HG03521 (cell line): ENCODE data around the gene GJD3.

Experiments
- ATAC-seq: cut with Tn5 transposase; IDR thresholded peaks from one replicate; pipeline ENCODE4 v1.9.1; 2021; ENCODE audit warnings: mild to moderate bottlenecking, moderate library complexity; ENCODE audit not compliant: unreplicated experiment

GJD3 gene

DNA sequence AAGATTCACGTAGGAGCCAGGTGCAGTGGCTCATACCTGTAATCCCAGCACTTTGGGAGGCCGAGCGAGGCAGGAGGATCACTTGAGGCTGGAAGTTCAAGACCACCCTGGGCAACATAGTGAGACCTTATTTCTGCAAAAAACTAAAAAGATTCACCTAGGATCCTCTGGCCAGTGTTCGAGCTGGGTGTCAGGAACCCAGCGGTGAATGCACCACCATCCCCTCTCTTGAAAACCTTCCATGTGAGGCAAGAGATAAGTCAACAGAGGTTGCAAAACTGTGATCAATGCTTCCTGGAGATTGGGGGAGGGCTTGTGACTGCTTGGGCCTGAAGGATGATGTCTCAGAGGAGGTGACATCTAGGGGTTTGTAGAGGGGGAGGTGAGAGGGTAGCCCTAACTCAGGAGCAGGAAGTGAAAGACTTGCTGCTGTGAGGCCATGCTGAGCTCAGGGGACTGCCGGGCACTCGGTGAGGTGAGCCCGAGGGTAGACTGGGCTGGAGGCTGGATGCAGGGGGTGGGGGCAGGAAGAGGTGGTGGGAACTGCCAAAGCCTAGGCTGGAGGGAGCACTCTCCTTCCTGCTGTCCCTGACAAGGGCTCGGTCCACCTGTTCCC lies 11.7 kb downstream of the GJD3 start:
- ATAC-seq = no peak

DNA sequence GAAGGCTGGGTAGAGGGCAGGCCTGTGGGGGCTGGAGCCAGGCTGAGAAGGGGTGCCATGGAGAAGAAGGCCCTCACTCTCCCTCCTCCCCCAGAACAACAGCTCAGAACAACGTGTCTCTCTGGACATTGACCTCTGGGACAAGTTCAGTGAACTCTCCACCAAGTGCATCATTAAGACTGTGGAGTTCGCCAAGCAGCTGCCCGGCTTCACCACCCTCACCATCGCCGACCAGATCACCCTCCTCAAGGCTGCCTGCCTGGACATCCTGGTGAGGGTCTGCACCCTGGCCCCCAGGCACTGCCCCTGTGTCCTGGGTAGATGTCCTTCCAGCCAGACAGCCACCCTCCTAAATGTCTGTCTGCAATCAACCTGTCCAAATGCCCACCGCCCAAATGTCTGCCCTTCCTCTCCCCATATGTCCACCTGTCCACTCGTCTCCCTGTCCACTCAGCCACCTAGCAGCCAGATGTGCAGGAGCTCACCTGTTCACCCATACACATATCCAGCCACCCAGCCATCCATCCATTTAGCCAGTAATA lies 12.2 kb downstream of the GJD3 start:
- no peak for ATAC-seq

DNA sequence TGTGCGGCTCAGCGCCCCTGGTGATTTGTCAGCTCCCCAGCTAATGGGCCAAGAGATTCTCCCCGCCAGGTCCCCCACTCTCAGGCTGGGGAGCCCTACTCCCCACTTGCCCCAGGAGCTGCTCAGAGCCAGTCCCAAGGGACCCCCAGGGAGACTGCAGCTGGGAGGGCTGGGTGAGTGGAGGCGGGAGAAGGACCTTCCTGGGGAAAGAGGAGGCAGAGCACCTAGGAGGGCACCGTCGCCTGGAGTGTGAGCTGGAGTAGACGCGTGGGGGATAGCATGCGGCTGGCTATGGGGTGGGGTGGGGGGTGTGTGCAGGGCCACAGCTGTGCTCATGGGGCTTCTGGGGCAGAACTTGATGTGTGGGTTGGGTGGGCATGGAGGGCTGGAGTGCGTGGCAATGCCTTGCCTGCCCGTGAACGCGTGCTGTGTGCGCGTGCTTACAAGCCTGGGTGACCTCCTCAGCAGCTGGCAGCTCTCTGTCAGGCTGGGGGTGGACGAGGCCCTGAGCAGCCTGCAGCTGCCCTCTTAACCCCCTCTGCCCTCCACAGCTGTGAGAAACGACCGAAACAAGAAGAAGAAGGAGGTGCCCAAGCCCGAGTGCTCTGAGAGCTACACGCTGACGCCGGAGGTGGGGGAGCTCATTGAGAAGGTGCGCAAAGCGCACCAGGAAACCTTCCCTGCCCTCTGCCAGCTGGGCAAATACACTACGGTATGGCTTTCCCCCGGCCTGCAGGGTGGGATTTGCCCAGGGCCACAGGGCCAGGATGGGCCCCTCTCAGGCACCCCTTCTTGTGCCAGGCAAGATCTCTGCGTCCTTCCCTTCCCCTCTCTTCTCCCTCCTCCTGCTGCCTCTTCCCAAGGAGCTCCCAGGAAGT lies 12.9 kb downstream of the GJD3 start:
- no peak for ATAC-seq

DNA sequence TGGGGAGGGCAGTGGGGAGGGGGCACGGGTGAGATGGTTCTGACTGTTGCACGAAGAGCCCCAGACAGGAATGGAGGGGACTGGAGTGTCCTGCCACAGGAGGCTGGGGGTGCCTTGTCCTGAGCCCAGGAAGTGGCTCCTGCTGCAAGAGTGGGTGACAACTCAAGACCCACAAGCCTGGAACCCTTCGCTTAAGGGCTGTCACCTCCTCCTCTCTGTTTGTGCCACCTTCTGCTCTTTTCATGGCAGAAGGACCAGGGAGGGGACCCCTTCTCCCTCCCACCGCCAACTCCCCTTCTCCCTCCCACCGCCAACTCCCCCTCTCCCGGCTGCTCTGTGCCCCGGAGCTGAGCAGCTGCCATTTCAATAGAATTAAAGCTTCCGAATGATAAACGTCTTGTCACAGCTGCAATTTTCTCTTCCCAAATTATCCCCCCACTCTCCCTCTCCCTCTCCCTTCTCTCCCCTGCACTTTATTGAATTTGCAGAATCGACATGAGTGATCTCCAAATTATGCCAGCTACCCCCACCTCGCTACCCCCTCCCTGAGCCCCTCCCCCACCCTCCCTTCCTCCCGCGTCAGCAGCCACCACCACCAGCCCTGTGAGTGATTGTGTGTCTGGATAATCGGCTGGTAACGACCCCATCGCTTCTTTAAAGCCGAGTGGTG lies 13.7 kb downstream of the GJD3 start:
- ATAC-seq = no peak

DNA sequence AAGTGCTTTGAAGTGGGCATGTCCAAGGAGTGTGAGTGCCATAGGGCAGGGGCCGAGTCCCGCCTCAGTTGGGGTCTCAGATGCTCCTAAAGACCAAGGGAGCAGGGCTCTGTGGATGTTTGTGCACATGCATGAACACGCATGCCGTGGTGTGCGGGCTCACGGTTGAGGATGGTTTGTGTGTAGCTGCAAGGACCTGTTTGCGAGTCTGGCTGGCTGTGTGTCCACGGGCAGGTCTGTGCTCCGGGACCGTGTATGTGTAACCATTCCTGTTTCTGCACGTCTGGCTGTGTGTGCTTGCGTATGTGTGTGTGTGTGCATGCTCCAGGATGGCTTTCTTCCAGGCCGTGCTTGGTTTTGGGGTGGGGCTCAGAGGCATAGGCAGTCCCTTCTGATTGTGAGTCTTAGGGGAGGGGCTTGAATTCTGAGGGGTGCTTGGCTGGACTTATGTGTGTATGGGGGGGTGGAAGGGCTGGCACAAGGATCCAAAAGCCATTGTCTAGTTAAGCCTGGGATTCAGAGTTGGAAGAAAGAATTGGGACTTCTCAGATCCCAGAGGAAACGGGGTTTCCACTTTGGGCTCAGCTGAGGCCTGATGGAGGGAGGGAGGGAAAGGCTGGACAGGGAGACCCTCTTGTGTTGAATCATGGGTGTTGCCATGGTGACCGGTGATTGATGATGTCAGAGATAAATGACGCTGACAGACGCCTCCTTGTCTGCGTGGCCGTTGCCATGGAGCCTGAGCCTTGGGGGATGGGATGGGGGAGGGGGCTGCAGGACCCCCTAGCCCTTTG lies 14.4 kb downstream of the GJD3 start:
- ATAC-seq = no peak

DNA sequence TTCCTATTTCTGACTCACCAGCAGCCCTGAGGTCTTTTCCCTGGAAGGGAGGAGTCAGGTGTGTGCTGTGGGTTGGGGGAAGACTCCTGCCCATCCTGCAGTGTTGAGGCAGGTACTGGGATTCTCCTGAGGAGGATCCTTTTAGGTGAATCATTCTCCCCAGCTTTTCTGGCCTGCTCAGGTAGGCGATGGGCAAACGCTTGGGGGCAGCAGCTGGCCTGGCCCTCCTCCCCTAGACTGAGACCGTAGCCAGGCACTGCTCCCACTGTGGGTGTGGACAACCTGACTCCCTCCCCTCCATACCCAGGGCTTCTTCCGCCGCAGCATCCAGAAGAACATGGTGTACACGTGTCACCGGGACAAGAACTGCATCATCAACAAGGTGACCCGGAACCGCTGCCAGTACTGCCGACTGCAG lies 15.1 kb downstream of the GJD3 start:
- ATAC-seq = no peak

DNA sequence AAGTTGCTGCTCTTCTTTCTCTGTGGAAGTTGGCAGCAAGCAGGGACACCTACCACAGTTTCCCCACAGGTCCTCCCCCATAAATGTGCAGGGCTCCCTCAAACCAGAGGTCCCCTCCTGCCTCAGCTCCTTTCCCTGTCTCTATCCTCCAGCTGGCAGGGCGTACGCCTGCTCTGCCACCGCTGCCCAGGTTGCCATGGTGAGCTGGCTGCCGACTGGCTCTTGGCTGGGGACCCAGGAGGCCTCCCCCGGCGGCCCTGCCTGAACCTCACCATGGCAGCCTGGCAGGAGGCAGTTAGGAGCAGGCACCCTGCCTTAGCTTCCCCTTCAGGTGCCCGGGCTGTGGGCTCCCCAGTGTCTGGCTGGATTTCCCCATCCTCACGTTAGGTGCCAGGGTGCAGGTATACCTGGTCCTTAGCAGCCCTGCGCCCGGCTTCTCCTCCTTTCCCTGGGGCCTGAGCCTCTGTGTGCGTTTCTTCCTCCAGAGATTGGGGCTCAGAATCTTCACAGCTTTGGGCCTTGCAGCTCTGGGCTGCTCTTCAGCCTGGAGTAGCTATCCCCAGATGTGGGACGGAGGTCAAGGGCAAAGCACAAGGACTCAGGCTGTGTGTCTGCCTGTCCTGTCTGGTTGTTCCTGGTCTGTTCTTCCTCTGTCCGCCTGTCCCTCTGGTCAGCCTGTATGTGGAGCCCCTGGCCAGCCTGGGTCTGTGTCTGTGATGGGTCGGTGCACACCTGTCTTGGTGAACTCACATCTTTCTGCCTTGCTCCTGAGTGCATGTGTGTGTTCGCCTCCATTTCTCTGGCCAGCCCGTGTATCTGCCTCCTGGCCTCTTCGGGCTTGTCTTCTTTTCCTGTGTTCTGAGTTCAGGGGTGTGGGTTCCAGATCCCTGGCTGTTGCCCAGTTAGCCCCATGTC lies 15.7 kb downstream of the GJD3 start:
- no peak for ATAC-seq

DNA sequence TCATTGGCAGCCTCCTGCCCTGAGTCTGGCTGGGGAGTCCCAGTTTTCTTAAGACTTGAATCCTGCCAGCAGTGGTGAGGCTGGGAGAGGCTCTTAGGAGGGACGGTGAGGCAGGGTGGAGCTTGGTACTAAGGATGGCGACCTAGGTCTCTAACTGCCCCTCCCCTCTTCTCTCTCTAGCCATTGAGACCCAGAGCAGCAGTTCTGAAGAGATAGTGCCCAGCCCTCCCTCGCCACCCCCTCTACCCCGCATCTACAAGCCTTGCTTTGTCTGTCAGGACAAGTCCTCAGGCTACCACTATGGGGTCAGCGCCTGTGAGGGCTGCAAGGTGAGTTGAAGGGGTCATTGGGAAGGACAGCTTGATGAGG lies 16.4 kb downstream of the GJD3 start:
- ATAC-seq = no peak

DNA sequence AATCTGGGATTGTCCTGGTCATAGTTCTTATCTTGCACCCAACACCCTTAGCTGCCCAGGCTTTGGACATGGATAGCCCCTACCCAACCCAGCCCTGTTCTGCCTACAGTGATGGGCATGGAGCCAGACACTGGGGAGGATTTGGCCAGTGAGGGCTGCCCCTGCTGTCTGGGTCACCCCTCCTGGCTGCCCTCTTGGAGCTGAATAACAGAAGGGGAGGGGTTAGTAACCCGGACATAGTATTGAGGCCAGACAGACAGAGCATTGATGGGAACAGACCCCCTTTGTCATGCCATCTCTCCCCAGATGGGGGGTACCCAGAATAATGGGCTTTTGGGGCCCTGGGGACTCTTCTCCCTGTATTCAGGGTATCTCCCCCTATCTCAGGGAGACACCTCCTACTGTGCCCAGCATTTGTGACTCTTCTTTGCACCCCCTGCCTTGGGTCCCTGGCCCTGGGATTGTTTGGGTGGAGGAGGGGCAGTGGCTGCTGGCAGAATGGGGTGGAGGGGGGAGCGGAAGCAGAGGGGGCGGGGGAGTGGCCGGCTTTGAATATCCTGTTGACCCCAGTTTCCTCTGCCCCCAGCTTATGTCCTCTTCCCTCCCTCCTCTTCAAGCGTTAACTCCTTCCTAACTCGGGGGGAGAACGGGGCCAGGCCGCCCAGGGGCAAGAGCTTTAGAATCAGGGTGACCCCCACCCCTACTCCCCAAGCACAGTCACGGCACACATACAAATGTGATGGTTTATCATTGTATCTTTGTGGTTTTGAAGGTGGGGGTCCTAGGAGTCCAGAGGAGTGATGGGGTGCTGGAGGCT lies 17.0 kb downstream of the GJD3 start:
- no peak for ATAC-seq

DNA sequence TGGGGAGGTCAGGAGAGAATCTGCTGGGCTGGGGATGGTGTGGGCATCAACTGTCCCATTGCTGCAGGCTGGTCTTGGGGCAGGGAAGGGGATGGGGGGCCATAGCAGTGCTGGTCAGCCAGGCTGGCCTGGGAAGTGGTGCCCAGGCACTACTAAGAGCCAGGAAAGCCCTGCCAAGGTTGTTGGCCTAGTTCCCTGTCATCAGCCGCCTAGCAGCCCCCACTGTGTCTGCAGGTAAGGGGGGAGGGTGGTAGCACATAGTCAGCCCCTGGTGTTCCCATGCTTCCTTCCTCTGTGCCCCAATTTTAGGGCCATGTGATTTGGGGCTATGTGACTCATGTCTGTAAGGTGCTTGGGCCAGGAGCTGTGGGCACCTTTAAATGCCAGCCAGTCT lies 17.8 kb downstream of the GJD3 start:
- ATAC-seq = no peak

DNA sequence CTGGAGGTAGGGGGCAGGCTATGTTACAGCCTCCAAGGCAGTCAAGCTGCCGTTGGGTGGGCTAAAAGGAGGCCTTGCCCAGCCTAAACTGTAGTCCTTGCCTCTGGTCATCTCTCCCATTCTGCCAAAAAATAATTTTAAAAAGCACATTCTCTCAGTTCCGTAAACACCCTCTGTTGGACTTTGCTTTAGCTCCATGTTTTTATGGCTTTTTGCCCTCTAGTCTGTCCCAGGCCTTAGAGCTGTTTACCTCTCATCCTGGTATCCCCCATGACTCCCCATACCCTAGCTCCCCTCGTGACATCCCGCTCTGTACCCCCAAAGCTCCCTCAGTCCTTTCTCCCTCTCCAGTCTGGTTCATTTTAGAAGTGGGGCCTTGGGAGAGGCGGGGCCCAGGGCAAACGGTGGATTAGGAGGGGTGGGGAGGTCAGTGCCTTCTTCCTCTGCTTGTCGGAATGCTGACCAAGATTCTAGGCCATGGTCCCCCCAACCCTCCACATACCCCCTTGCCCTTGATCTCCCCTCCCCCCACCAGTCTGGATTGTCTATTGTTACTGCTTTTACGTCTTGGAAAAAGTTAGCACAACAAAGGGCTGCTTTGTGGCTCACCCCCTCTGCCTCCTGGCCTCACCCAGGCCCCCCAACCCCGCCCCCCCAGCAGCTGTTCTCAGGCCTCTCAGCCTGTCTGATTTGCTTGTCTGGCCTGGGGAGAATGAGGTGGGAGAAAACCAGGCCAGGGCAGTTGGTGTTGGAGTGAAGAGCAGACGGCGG lies 18.4 kb downstream of the GJD3 start:
- no peak for ATAC-seq

DNA sequence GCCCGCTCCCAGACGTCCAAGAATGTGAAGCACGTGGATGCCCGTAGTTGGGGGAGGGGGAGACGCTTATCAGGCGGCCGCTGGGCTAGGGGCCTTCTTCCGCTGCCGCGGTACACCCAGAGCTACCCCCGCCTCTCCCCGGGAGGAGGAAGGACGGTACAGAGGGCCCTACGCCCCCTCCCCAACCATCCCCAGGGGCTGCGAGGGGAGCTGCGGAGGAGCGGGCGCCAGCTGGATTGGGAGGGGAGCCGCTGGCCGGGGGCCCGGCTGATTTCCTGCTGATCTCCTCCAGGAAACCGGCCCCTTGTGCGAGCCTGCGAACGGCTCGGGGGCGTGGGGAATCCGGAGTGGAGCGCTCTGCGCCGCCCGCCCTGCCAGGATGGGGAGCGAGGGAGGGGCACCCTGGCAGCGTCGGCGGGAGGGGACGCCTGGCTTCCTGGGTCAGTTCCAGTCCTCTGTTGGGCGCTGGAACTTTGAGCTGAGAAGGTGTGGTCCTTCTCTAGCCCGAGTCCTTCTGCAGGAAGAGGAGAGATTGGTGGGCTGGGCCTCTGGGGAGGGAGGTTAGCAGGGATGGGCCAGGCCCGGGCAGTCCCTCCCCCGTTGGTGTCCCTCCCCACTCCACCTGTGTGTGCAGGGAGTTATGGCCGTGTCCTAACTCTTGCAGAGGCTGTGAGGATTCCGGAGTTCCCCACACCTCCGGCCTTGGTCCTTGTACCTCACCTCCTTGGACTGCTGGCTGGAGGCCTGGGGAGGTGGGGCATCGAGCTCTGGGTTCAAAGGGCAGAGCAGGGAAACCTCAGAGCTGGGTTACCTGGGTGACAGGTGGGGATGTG lies 19.2 kb downstream of the GJD3 start:
- no peak for ATAC-seq

DNA sequence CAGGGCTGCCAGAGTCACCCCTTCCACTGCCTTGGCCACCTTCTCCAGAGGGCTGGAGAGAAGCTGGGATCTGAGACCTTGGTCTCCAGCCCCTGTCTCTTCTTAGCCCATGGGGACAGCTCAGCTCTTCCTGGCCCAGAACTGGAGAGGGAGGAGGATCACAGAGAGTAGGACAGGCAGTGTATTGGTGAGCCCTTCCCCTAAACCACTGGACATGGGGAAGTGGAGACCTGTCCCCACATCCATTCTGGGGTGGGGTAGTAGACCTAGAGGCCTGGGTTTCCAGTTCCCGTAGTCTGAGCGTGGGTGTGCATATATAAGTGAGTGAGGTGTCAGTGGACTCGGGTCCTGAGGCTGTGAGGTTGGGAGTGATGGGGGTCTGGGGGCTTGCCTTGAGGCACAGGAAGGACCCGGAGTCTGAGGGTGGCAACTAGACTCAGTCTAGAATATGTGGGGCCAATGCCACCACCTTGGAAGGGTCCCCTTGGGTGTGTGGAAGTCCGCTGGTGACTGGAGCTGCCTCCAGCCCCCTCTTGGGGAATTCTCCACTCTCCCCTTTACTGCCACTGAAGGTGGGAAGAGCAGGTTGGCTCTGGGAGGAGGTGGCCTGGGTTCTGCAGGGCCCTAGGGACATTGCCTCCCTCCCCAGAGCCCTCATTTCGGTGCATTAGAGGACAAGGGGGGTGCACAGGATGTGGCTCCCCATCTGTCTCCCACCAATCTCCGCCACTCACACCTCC lies 19.9 kb downstream of the GJD3 start:
- ATAC-seq = no peak

DNA sequence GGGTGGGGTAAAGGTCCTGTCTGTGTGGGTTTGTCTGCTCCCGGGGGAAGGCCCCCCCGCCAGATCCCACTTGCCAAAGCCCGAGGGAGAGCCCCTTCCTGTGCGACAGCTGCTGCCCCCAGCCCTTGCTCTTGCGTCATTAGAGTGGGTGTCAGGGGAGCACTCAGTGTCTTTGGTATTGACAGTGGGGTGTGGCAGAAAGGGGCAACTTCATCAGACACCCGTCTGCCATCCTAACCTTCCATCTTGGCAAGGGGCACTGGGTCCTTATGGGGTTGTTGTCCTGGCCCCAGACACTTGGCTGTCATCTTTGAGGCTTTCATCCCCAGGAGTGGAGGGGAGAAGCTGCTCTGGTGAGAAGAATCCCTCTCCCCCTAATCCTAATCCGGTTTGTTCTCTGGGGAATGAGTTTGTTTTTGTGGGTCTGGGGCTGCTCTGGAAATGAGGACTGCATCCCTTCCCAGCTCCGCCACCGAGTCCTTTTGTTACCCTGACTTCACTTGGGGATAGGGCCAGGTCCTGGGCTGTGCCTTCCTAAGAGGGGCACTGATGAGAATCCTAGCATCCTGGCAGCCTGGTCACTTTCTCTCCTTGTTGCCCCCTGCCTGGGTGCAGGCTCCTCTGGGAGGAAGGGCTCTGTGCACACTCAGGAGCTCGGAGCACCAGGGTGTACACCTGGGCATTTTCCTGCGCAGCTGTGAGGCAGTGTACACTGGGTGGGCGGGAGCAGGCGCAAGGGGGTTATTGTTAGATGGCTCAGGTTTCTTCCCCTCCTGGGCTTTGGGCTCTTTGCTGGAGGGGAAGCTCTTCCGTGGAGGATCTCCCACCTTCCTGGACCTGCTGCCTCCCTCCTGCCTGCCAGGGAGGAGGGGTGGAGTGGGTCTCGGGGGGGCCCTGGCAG lies 21.1 kb downstream of the GJD3 start:
- no peak for ATAC-seq

DNA sequence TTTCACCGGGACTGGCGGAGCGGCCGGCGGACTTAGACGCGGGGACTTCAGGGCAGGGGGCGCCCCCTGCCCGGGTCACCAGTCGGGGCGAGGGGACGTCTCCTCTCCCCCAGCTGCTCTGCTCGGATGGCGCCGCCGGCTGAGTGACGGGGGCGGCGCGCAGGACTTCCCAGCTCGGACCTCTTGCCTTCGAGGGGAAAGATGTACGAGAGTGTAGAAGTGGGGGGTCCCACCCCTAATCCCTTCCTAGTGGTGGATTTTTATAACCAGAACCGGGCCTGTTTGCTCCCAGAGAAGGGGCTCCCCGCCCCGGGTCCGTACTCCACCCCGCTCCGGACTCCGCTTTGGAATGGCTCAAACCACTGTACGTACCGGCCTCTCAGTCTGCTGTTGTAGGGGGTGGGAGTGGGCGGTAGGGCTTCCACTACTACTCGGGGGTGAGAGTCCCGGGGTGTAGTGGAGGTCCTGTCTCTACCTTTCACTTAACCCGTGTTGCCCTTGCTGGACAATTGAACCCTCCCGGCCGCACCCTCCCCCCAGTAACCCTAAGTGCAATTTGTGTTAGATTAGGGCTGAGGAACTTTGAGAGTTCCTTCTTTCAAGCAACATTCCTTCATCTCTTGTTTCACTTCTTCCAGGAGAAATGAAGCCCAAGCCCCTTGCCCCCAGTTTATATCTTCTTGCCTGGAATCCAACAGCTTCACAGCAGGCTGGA lies 21.9 kb downstream of the GJD3 start:
- no peak for ATAC-seq
